Left ventricle myocardium inferior (tissue), 1 donor: Measurements from ENCODE around the gene PCAT6. TPM values are rescaled to one million over a fixed set of nuclear protein-coding genes. Genes with fewer than 3 reads are reported as not detected.
A peak's percentile ranks its signal among the peaks of the same experiment; 100 is the strongest.

Source experiments
- DNase-seq: peaks from one replicate; pipeline ENCODE4 v3.0.0-alpha.2; 2020
- H3K27ac ChIP-seq: fragments of 200-600 bp; replicated peaks from 2 replicates; pipeline ENCODE4 v1.8.0; 2021
- H3K27me3 ChIP-seq: fragments of 200-600 bp; 2 replicates; pipeline ENCODE4 v1.8.0; 2021; ENCODE audit warnings: low read depth
- H3K36me3 ChIP-seq: fragments of 200-600 bp; 2 replicates; pipeline ENCODE4 v1.8.0; 2021
- H3K4me1 ChIP-seq: fragments of 200-600 bp; 2 replicates; pipeline ENCODE4 v1.8.0; 2021
- H3K4me3 ChIP-seq: fragments of 200-600 bp; 2 replicates; pipeline ENCODE4 v1.8.0; 2021; ENCODE audit warnings: mild to moderate bottlenecking, moderate library complexity
- H3K9me3 ChIP-seq: fragments of 200-600 bp; replicated peaks from 2 replicates; pipeline ENCODE4 v1.8.0; 2021
- intact Hi-C: fragments of 100-400 bp; cut with micrococcal nuclease; formaldehyde crosslinking; loops from one replicate; pipeline ENCODE4 v1.11.0; 2022
- total RNA-seq: library from RNA; stranded (reverse); fragmentation: NEBNext Ultra II Directional; extraction: Animal tissue kit (Norgen Biotek cat#: 25700); gene quantifications from one replicate; pipeline ENCODE4 v1.2.1, GENCODE V29; 2021
- TF ChIP-seq, protein P1 (sequence below): fragments of 200-600 bp; IDR thresholded peaks from 2 replicates; pipeline ENCODE4 v1.8.0; 2021; ENCODE audit warnings: antibody characterized with exemption, mild to moderate bottlenecking, borderline replicate concordance
- donor health status: DM: no; HTN: yes; CAD: no; lungs with severe emphysema.

Gene PCAT6
- total RNA-seq, 1 donor from 2014 or later, result 1.0 TPM

DNA sequence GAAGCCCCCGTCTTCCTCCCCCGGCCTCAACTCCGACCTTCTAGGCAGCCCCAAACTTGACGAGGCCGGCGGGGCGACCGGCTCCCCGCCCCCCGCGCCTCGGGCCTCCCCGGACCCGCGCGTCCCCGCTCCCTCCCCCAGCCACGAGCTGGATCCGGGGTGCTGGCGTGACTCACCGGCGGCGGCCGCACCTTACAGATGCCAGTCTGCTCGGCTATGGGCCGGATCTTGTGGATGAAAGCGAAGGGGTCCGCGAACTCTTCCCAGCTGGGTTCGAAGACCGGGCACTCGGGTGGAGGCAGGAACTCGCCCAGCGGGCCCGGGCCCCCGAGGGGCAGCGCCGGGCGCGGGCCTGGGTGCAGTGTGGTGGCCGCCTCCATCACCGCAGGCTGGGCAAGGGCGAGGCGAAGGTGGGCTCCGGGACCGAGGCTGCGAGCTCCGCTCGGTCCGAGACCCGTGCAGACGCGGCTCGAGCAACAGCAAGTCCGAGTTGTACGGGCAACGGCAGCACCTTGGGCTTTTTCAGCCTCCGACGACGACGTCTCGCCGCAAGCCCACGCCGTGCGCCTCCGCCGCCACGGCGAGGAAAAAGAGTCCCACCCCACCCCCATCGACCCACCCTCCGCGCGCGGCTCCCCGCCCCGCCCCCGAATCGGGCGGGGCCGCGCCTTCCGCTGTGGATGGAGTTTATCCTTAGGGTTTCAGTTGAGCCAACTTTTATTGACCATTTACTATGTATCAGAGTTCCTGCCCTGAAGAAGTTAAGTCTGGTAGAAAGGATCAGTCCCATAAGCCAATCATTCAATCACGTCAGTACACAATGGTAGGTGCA, 2.6 kb upstream of the PCAT6 start, which contains the start of gene KDM5B:
TSS of gene KDM5B (minus strand) at position 496 of the 832 bp plus-strand sequence. CDS start at position 380, 116 bp downstream.
- Histone ChIP-seq H3K9me3 (no peaks in the 10 kb centered on the region), H3K36me3 (no peaks in the 10 kb centered on the region), H3K4me1 (peaks cover 72% of the 10 kb centered on the region)

DNA sequence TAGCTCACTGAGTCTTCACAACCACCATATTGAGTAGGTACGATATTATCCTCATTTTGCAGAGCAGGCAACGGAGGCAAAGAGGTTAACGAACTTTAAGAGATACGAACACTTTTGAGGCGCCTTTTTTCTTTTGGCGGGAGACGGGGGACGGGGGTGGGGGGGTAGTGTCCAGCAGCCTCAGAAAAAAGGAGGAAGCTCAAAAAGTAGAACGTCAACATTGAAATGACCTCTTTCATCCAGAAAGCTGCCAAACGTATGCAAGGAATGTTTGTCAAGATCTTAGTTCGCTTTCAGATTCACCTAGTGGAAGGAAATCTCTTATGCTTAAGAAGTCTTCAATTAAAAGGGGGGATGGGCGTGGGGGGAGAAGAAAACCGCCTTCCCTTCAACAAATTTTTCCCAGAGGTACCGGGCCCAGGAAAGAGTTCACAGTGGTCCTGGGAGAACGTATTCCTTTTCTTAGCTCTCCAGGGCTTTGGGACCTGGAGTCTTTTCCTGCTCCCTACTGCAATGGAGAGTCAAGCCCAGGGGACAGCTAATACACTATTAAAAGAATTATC, 1.1 kb upstream of the PCAT6 start:
- TF ChIP-seq, protein P1, sequence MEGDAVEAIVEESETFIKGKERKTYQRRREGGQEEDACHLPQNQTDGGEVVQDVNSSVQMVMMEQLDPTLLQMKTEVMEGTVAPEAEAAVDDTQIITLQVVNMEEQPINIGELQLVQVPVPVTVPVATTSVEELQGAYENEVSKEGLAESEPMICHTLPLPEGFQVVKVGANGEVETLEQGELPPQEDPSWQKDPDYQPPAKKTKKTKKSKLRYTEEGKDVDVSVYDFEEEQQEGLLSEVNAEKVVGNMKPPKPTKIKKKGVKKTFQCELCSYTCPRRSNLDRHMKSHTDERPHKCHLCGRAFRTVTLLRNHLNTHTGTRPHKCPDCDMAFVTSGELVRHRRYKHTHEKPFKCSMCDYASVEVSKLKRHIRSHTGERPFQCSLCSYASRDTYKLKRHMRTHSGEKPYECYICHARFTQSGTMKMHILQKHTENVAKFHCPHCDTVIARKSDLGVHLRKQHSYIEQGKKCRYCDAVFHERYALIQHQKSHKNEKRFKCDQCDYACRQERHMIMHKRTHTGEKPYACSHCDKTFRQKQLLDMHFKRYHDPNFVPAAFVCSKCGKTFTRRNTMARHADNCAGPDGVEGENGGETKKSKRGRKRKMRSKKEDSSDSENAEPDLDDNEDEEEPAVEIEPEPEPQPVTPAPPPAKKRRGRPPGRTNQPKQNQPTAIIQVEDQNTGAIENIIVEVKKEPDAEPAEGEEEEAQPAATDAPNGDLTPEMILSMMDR, result no peak
- Histone ChIP-seq H3K4me3 (peak overlapping the region; percentile 92), H3K4me1 (peaks cover 65% of the 10 kb centered on the region), H3K36me3 (no peaks in the 10 kb centered on the region), H3K27ac (peak overlapping the region; percentile 87), H3K9me3 (no peaks in the 10 kb centered on the region), H3K27me3 (no peaks in the 10 kb centered on the region)
- intact Hi-C loops, result no loop called here
- no peak for DNase-seq

More for the DNA sequence above, 2.6 kb upstream of the PCAT6 start, which contains the start of gene KDM5B:
- Histone ChIP-seq H3K27ac (peak within 1 kb of the TSS; percentile 81), H3K27me3 (no peaks in the 10 kb centered on the region), H3K4me3 (peak within 1 kb of the TSS; percentile 100)
- intact Hi-C loops, result no loop called here
- TF ChIP-seq, protein P1, result no peak
- peak; percentile 75 for DNase-seq

DNA sequence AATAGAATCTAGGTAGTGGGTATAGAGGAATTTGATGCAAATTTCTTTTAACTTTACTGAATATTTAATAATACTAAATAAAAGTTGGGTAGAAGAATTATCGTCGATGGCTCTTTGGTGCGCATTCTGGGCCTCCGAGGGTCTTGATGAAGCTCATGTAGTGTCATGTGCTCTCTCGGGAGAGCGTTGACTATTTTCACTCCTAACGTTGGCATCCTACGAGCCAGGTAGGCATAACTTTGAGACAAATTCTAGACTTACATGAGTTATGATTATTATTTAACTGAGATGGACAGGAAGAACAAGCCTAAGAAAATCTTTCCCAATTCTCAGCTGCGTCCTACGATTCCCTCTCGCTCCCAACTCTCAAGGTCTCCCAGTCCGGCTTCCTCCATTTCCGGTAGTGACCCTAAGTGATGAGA, 550 bp upstream of the PCAT6 start:
- Histone ChIP-seq H3K9me3 (no peaks in the 10 kb centered on the region), H3K4me3 (peak overlapping the region; percentile 92), H3K4me1 (peaks cover 63% of the 10 kb centered on the region), H3K27me3 (no peaks in the 10 kb centered on the region), H3K27ac (peak overlapping the region; percentile 87), H3K36me3 (no peaks in the 10 kb centered on the region)
- intact Hi-C loops, result no loop called here
- TF ChIP-seq, protein P1, result no peak
- DNase-seq, result no peak

DNA sequence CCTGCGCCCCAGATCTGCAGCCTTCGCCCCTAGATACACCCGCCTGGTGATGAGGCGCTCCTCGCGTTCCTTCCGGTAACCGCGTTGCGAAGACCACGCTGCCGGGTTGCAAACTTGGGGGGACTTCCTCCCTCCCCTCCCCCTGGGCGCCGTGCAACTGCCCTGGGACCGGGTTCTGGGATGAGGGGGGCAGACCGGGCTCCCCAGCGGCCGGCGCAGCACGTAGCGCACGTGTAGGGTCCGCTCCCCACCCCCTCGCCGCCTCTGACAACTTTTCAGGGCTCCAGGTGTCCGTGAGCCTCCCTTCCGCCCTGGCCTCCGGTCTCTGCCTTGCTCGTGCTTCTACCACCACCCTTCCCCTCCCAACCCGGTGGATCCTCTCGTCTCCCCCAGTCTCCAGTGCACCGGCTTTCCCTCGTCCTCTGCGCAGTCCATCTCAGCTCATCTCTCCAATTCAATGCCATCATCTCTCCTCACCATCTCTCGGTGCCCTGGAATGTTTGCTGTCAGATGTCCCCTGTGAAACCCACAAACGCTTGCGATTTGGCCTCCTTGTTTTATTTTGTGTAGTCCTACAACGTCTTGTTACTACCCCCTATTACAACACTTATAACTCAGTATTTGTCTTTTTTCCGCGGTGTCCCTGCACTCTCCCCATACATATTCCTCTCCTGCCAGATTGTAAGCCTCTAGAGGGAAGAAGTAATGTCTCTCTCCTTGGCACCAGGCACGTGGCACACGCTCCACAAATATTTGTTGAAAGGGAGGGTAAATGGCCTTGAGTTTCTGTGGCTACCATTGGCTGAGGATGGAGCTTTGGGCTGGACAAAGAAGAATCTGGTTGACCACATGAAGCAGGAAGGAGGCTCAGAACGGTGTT, 782 bp downstream of the PCAT6 start:
- Histone ChIP-seq H3K9me3 (no peaks in the 10 kb centered on the region), H3K4me1 (peaks cover 50% of the 10 kb centered on the region), H3K27ac (peak overlapping the region; percentile 87), H3K4me3 (peak overlapping the region; percentile 92), H3K27me3 (peaks cover 1% of the 10 kb centered on the region), H3K36me3 (no peaks in the 10 kb centered on the region)
- intact Hi-C loops, result no loop called here
- peak; percentile 27 for DNase-seq
- TF ChIP-seq, protein P1, result no peak
